Breast epithelium (tissue), 4 donors: ENCODE results near the gene CEP290. TPM values are rescaled to one million over a fixed set of nuclear protein-coding genes. Genes with fewer than 3 reads are reported as not detected.

Experiments used
- DNase-seq, 2 donors: peaks; one replicate each; pipeline ENCODE4 v3.0.0-alpha.2; 2019; ENCODE audit warnings: low spot score in 2 of 2
- H3K27ac ChIP-seq, 2 donors: fragments of 200-600 bp; sonication (generic) in 1 of 2; one replicate each; pipeline ENCODE4 v1.5.1; 2016 to 2019; ENCODE audit warnings: mild to moderate bottlenecking in 1 of 2
- H3K27me3 ChIP-seq, 2 donors: fragments of 200-600 bp; sonication (generic) in 1 of 2; one replicate each; pipeline versions ENCODE4 v1.5.1 to v1.6.0; 2017 to 2019; ENCODE audit warnings: control low read depth in 1 of 2, mild to moderate bottlenecking in 1 of 2
- H3K36me3 ChIP-seq: fragments of 200-600 bp; one replicate; pipeline ENCODE4 v1.5.1; 2019
- H3K4me1 ChIP-seq, 2 donors: fragments of 200-600 bp; sonication (generic); one replicate each; pipeline ENCODE4 v1.5.1; 2016 to 2019; ENCODE audit warnings: control low read depth in 1 of 2
- H3K4me3 ChIP-seq, 3 donors: fragments of 200-600 bp; sonication (generic); 1 replicate in 2 of 3; 2 replicates in 1 of 3; pipeline ENCODE4 v1.5.1; 2016 to 2019; ENCODE audit warnings: mild to moderate bottlenecking in 3 of 3, moderate library complexity in 2 of 3
- H3K9me3 ChIP-seq, 2 donors: fragments of 200-600 bp; sonication (generic) in 1 of 2; one replicate each; pipeline ENCODE4 v1.5.1; 2016 to 2019; ENCODE audit warnings: control low read depth in 1 of 2
- POLR2A ChIP-seq: fragments of 450-650 bp; IDR thresholded peaks from one replicate; pipeline ENCODE4 v1.6.1; 2016; ENCODE audit warnings: antibody characterized with exemption, mild to moderate bottlenecking, moderate library complexity
- POLR2AphosphoS5 ChIP-seq, 3 donors: sonication (generic); formaldehyde crosslinking; IDR thresholded peaks; one replicate each; pipeline ENCODE4 v1.6.1; 2017; ENCODE audit warnings: antibody characterized with exemption in 3 of 3
- intact Hi-C: fragments of 100-400 bp; cut with DNase I; formaldehyde crosslinking; loops from one replicate; pipeline ENCODE4 v1.15.1; 2023; ENCODE audit warnings: low total_unique reads
- total RNA-seq, 3 donors: library from RNA; depleted of rRNA; stranded (reverse); fragments of >200 nt; gene quantifications; one replicate each; pipeline ENCODE4 v1.1.0, GENCODE V29; 2016
- TF ChIP-seq, protein P1 (sequence below), 3 donors: fragments of 450-650 bp; IDR thresholded peaks; one replicate each; pipeline ENCODE4 v1.5.1; 2016 to 2017; ENCODE audit warnings: antibody characterized with exemption in 3 of 3, mild to moderate bottlenecking in 3 of 3, moderate library complexity in 3 of 3

CEP290 gene
- total RNA-seq, 3 donors from 2014 or later: 16.6 to 27.1 (median 24.6) TPM

DNA sequence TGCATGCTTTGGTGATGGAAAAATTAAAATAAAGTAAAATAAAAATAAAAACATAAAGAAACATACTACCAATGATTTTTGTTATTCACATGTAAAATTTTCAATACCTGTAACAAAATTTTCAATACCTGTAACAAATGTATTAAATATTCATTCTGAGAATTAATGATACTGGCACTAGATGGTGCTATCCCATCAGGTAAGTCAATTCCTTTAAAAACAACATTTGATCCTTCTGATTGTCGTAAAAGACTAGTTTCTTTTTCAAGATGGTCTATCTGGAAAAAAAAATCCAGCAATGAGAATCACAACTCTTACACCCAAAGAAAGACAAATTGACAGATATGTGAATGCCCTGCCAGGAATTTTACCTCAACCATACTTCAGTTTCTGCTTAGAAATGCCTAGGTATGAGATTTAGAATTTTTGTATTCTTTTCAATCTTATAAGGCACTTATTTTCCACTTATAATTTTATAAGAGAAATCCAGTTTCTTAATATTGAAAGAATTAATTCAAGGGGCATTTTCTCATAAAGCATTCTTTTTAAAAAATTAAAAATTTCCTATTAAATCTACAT is 30.7 kb downstream of the CEP290 start:
- Histone ChIP-seq H3K4me1 (no peaks in the 10 kb centered on the region), H3K27ac (no peak overlapping the region), H3K36me3 (no peaks in the 10 kb centered on the region), H3K9me3 (no peaks in the 10 kb centered on the region), H3K27me3 (no peaks in the 10 kb centered on the region), H3K4me3 (peak overlapping the region in 1 of 3 donors; percentile 11)
- DNase-seq: no peak
- intact Hi-C loops: no loop called here
- TF ChIP-seq, protein P1, sequence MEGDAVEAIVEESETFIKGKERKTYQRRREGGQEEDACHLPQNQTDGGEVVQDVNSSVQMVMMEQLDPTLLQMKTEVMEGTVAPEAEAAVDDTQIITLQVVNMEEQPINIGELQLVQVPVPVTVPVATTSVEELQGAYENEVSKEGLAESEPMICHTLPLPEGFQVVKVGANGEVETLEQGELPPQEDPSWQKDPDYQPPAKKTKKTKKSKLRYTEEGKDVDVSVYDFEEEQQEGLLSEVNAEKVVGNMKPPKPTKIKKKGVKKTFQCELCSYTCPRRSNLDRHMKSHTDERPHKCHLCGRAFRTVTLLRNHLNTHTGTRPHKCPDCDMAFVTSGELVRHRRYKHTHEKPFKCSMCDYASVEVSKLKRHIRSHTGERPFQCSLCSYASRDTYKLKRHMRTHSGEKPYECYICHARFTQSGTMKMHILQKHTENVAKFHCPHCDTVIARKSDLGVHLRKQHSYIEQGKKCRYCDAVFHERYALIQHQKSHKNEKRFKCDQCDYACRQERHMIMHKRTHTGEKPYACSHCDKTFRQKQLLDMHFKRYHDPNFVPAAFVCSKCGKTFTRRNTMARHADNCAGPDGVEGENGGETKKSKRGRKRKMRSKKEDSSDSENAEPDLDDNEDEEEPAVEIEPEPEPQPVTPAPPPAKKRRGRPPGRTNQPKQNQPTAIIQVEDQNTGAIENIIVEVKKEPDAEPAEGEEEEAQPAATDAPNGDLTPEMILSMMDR (IDR thresholded peaks at IDR 0.05): peak in 2 of 3 donors; percentile 36 to 44
- TF ChIP-seq POLR2A: no peak

DNA sequence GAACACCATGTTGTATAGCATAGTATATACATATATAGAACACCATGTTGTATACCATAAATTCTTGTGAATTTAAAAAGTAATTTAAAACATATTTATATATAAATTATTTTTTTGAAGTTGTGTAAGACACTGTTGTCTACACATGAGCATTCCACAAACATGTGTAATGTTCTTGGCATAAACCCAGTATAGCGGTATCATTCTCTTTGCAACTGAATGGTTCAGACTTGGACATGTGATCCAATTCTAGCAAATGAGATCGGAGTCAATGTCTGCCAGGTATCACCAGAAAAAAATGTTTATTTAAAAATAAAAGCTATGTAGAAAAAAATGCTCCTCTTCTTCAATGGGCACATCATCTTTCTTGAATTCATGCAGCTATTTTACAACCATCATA is 33.9 kb downstream of the CEP290 start:
- Histone ChIP-seq H3K27me3 (no peaks in the 10 kb centered on the region), H3K27ac (no peak overlapping the region), H3K4me1 (no peaks in the 10 kb centered on the region), H3K9me3 (no peaks in the 10 kb centered on the region), H3K4me3 (no peak overlapping the region), H3K36me3 (no peaks in the 10 kb centered on the region)
- no peak for DNase-seq
- intact Hi-C loops: no loop called here
- TF ChIP-seq, protein P1 (IDR thresholded peaks at IDR 0.05): no peak
- TF ChIP-seq POLR2A (no peak), POLR2AphosphoS5 (IDR thresholded peaks at IDR 0.05) (no peak)

DNA sequence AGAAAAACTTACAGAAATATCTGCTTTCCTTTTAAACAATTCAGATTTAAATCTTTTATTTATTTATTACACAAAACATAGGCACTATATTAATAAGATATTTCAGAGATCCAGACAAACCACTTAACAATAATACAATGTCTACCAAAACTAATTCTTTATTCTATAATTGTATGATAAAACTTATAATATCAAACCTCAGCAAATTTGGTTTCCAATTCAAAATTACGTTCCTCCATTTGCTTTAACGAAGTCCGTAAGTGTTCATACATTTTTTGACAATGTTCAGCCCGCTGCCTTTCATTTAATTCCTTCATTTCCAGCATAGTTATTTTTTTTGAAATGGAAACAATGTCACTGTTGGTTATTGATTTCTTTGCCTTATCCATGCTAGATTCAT is 48.3 kb downstream of the CEP290 start:
- Histone ChIP-seq H3K36me3 (no peaks in the 10 kb centered on the region), H3K4me1 (no peaks in the 10 kb centered on the region), H3K9me3 (no peaks in the 10 kb centered on the region), H3K27ac (no peak overlapping the region), H3K27me3 (no peaks in the 10 kb centered on the region), H3K4me3 (no peak overlapping the region)
- intact Hi-C loops: no loop called here
- no peak for DNase-seq
- TF ChIP-seq, protein P1 (IDR thresholded peaks at IDR 0.05): no peak
- no peak for TF ChIP-seq POLR2AphosphoS5 (IDR thresholded peaks at IDR 0.05)
- no peak for TF ChIP-seq POLR2A

DNA sequence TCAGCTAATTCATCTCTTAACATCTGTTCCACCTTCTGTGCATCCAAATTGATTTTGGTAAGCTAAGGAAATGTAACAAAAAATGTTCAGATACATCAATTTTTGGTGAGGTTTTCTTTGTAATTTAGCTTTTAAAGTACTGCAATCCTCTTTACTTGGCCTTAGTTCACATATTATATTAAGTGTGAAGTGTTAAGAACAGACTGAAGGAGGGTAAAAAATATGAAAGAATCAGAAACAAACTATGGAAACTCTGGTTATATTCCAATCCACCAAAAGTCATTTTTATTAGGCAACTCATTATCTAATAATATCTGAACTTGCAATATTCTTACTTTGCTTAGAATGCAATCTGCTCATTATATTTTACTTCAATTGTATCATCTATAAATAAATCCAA is 49.1 kb downstream of the CEP290 start:
- Histone ChIP-seq H3K36me3 (no peaks in the 10 kb centered on the region), H3K4me1 (no peaks in the 10 kb centered on the region), H3K27ac (no peak overlapping the region), H3K9me3 (no peaks in the 10 kb centered on the region), H3K4me3 (no peak overlapping the region), H3K27me3 (no peaks in the 10 kb centered on the region)
- intact Hi-C loops: no loop called here
- no peak for TF ChIP-seq POLR2AphosphoS5 (IDR thresholded peaks at IDR 0.05)
- TF ChIP-seq, protein P1 (IDR thresholded peaks at IDR 0.05): no peak
- TF ChIP-seq POLR2A: no peak
- DNase-seq: no peak

DNA sequence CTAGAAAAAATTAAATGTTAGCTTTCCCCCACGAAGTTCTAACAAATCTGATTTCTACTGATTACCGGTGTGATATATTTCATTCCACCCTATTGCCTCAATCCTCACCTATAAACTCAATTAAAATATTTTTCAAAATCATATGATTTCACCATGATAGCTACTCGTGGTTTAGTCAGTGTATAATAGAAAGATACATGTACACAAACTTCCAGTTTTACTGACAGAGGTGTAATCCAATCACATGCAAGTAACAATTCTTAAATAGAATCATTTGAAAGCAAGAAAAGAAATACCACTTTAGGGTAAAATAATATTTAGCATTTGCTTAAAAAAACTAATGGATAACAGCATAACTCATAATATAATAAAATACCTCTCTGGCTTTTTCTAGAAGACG is 57.7 kb downstream of the CEP290 start:
- no peak overlapping the region for H3K27ac ChIP-seq
- H3K4me3 ChIP-seq: no peak overlapping the region
- no peak for DNase-seq
- no peaks in the 10 kb centered on the region for H3K27me3 ChIP-seq
- no peaks in the 10 kb centered on the region for H3K9me3 ChIP-seq
- H3K4me1 ChIP-seq: no peaks in the 10 kb centered on the region
- intact Hi-C loops: no loop called here
- TF ChIP-seq POLR2AphosphoS5 (IDR thresholded peaks at IDR 0.05) (no peak), POLR2A (no peak)
- TF ChIP-seq, protein P1 (IDR thresholded peaks at IDR 0.05): no peak
- H3K36me3 ChIP-seq: no peaks in the 10 kb centered on the region
